K562 (cell line): ENCODE results near the gene SMIM41. TPM values are rescaled to one million over a fixed set of nuclear protein-coding genes. Genes with fewer than 3 reads are reported as not detected.

Experiments used
- ATAC-seq: fragments of 200-7000 bp; cut with Tn5 transposase; 3 replicates; pipeline ENCODE4 v1.9.1; 2020; ENCODE audit warnings: moderate library complexity
- BruUV-seq: library from RNA; stranded (reverse); fragments of 400-500 nt; replicated peaks from 2 replicates; lab custom pipeline; 2021; lab: Mats Ljungman, UMichigan
- CTCF ChIA-PET: fragments of 300-600 bp; formaldehyde crosslinking; extraction: SDS; loops from one replicate; lab custom pipeline; 2021; ENCODE audit warnings: low intra/inter-chr PET ratio; lab: Yijun Ruan, JAX
- POLR2A ChIA-PET: fragments of 300-600, 350-650 bp; sonication (Branson Sonifier 250); formaldehyde crosslinking; extraction: SDS; loops from one replicate; lab custom pipeline; 2021; ENCODE audit warnings: antibody characterized with exemption, inconsistent platforms; lab: Yijun Ruan, JAX
- DNase-seq, 4 experiments: peaks; one replicate each; pipeline versions ENCODE4 v3.0.0 to v3.0.0-alpha.2; 2011 to 2018; ENCODE audit warnings: low spot score in 3 of 4, mixed read lengths in 3 of 4; ENCODE audit errors: extremely low read depth in 1 of 4
- FAIRE-seq: peaks from 2 replicates; lab custom pipeline; 2011; peaks lifted over from hg19 to GRCh38; lab: Jason Lieb, UNC
- H2AFZ ChIP-seq: 2 replicates; pipeline ENCODE4 v1.6.0; 2011; ENCODE audit warnings: low read depth, low read length, control low read depth, inconsistent platforms
- H3K27ac ChIP-seq: fragments of 200-600 bp; 3 replicates; pipeline ENCODE4 v1.8.0; 2011; ENCODE audit warnings: low read depth, mild to moderate bottlenecking, control low read depth, inconsistent platforms, low read length, moderate library complexity, mixed read lengths; ENCODE audit errors: extremely low read depth
- H3K27me3 ChIP-seq, 2 experiments: fragments of 300-600 bp in 1 of 2; 2 replicates in 1 of 2; 3 replicates in 1 of 2; pipeline versions ENCODE4 v1.6.0 to v1.8.0; 2011; ENCODE audit warnings: inconsistent platforms in 2 of 2, low read length in 2 of 2, mild to moderate bottlenecking in 1 of 2, mixed read lengths in 1 of 2, moderate library complexity in 1 of 2; ENCODE audit not compliant: control insufficient read depth in 2 of 2, insufficient read depth in 2 of 2
- H3K36me3 ChIP-seq: fragments of 300-600 bp; 3 replicates; pipeline ENCODE4 v1.8.0; 2011; ENCODE audit warnings: mild to moderate bottlenecking, low read length, inconsistent platforms; ENCODE audit not compliant: control insufficient read depth, insufficient read depth
- H3K4me1 ChIP-seq, 2 experiments: fragments of 200-600 bp in 1 of 2; replicated peaks in 1 of 2; 2 replicates in 1 of 2; 3 replicates in 1 of 2; pipeline versions ENCODE4 v1.5.1 to v1.8.0; 2011; ENCODE audit warnings: inconsistent platforms in 2 of 2, low read length in 2 of 2, mild to moderate bottlenecking in 1 of 2, mixed read lengths in 1 of 2, moderate library complexity in 1 of 2; ENCODE audit not compliant: control insufficient read depth in 2 of 2, insufficient read depth in 2 of 2
- H3K4me2 ChIP-seq: 2 replicates; pipeline ENCODE4 v1.6.1; 2011; ENCODE audit warnings: low read length, control low read depth, inconsistent platforms, mixed read lengths; ENCODE audit not compliant: insufficient read depth
- H3K4me3 ChIP-seq: fragments of 200-600 bp; sonication (generic), shearing (Covaris generic); 2 replicates; pipeline ENCODE4 v1.5.1; 2016; ENCODE audit warnings: control low read depth, inconsistent platforms
- H3K79me2 ChIP-seq: fragments of 200-600 bp; 3 replicates; pipeline ENCODE4 v1.8.0; 2011; ENCODE audit warnings: low read length, inconsistent platforms; ENCODE audit not compliant: control insufficient read depth, insufficient read depth
- H3K9ac ChIP-seq, 2 experiments: 2 replicates each; pipeline versions ENCODE4 v1.6.0 to v1.6.1; 2011; ENCODE audit warnings: low read depth in 2 of 2, low read length in 2 of 2, control low read depth in 1 of 2, inconsistent platforms in 1 of 2, mild to moderate bottlenecking in 1 of 2, mixed read lengths in 1 of 2; ENCODE audit not compliant: insufficient read depth in 1 of 2
- H3K9me1 ChIP-seq: one replicate; pipeline ENCODE4 v1.6.0; 2011; ENCODE audit warnings: inconsistent platforms, mild to moderate bottlenecking, low read length, moderate library complexity; ENCODE audit not compliant: control insufficient read depth, insufficient read depth
- H3K9me3 ChIP-seq: replicated peaks from 2 replicates; pipeline ENCODE4 v1.5.1; 2011; ENCODE audit warnings: low read depth, low read length, inconsistent platforms; ENCODE audit not compliant: control insufficient read depth, insufficient read depth
- H4K20me1 ChIP-seq: replicated peaks from 2 replicates; pipeline ENCODE4 v1.6.1; 2011; ENCODE audit warnings: low read length, inconsistent platforms, mixed read lengths; ENCODE audit not compliant: control insufficient read depth, insufficient read depth
- FOXK1 ChIP-seq: sonication (generic); formaldehyde crosslinking; IDR thresholded peaks from 2 replicates; pipeline ENCODE4 v1.8.0; 2022; ENCODE audit warnings: missing genetic modification reagents, mild to moderate bottlenecking, borderline replicate concordance
- HEY1 ChIP-seq: fragments of 250-450 bp; sonication (Bioruptor Pico); IDR thresholded peaks from 2 replicates; pipeline ENCODE4 v1.5.0; 2020; ENCODE audit warnings: mild to moderate bottlenecking, moderate library complexity, borderline replicate concordance
- HNRNPUL1 ChIP-seq: fragments of 200-400 bp; formaldehyde crosslinking; IDR thresholded peaks from 2 replicates; pipeline ENCODE4 v1.6.1; 2017; ENCODE audit warnings: low read length
- MEF2D ChIP-seq: conservative IDR thresholded peaks from 2 replicates; pipeline ENCODE4 v1.6.1; 2016; ENCODE audit warnings: low read depth, missing genetic modification characterization, missing compliant biosample characterization
- OTX1 ChIP-seq: fragments of 450-650 bp; formaldehyde crosslinking; IDR thresholded peaks from 2 replicates; pipeline ENCODE4 v1.4.0; 2022; ENCODE audit warnings: mild to moderate bottlenecking
- POLR2H ChIP-seq: IDR thresholded peaks from 2 replicates; pipeline ENCODE4 v1.6.1; 2016; ENCODE audit warnings: missing genetic modification characterization, low read depth, mild to moderate bottlenecking, control low read depth, missing compliant biosample characterization, moderate library complexity
- RBM14 ChIP-seq: fragments of 200-400 bp; formaldehyde crosslinking; IDR thresholded peaks from 2 replicates; pipeline ENCODE4 v1.6.1; 2018; ENCODE audit warnings: low read depth, mild to moderate bottlenecking, low read length, moderate library complexity, borderline replicate concordance; ENCODE audit not compliant: insufficient read depth
- SP2 ChIP-seq: IDR thresholded peaks from 2 replicates; pipeline ENCODE4 v1.6.1; 2011; ENCODE audit warnings: mild to moderate bottlenecking, low read depth, low read length, moderate library complexity; ENCODE audit not compliant: poor library complexity, severe bottlenecking; ENCODE audit errors: extremely low read depth
- TARDBP ChIP-seq: fragments of 450-650 bp; IDR thresholded peaks from 2 replicates; pipeline ENCODE4 v1.6.1; 2016
- ZC3H4 ChIP-seq: sonication (generic); formaldehyde crosslinking; IDR thresholded peaks from 2 replicates; pipeline ENCODE4 v1.9.0; 2021; ENCODE audit warnings: missing genetic modification reagents, borderline replicate concordance
- ZFP30 ChIP-seq: fragments of 250-450 bp; sonication (Bioruptor Pico); IDR thresholded peaks from 2 replicates; pipeline ENCODE4 v1.8.0; 2022; ENCODE audit warnings: moderate library complexity, mild to moderate bottlenecking, inconsistent platforms, borderline replicate concordance
- ZNF134 ChIP-seq: fragments of 250-450 bp; sonication (Bioruptor Pico); conservative IDR thresholded peaks from 2 replicates; pipeline ENCODE4 v1.4.0; 2020
- ZNF707 ChIP-seq: fragments of 250-450 bp; sonication (Bioruptor Pico); conservative IDR thresholded peaks from 2 replicates; pipeline ENCODE4 v1.8.0; 2022; ENCODE audit warnings: inconsistent platforms, mild to moderate bottlenecking, moderate library complexity
- ZNF717 ChIP-seq: fragments of 250-450 bp; sonication (Bioruptor Pico); IDR thresholded peaks from 2 replicates; pipeline ENCODE4 v1.5.0; 2021
- ZNF764 ChIP-seq: fragments of 250-450 bp; sonication (Bioruptor Pico); IDR thresholded peaks from 2 replicates; pipeline ENCODE4 v1.4.0; 2020; ENCODE audit warnings: low read depth, mild to moderate bottlenecking, moderate library complexity
- WGBS: fragments of 100-300 bp; shearing (Covaris generic); methylation state at CpG from one replicate; pipeline ENCODE4 v1.1.6; 2016; ENCODE audit warnings: low coverage, mixed read lengths; ENCODE audit not compliant: insufficient coverage; ENCODE audit errors: missing lambda C conversion rate; 5-methylcytosine and 5-hydroxymethylcytosine counted together
- in situ Hi-C: fragments of 300-500 bp; cut with MboI; formaldehyde crosslinking; loops from 4 replicates; pipeline ENCODE4 v1.15.0; 2018; ENCODE audit warnings: inconsistent platforms, mixed read lengths
- intact Hi-C: fragments of 100-400 bp; cut with micrococcal nuclease; formaldehyde crosslinking; loops from 2 replicates; pipeline ENCODE4 v1.14.2; 2022
- polyA plus RNA-seq, 8 experiments: library from polyadenylated mRNA; depleted of rRNA in 4 of 8; stranded (reverse) in 5 of 8; unstranded in 3 of 8; fragments of >200 nt; fragmentation: Nextera tagmentation in 2 of 8; fragmentation: Illumina TruSeq in 1 of 8; extraction: Ambion mirVana in 2 of 8; extraction: Trizol in 1 of 8; gene quantifications; 2 replicates each; pipeline versions ENCODE4 v1.2.1 to v1.2.3, GENCODE V29; 2011 to 2014; ENCODE audit warnings: inconsistent platforms in 1 of 8, missing spikeins in 1 of 8
- total RNA-seq, 7 experiments: library from RNA; depleted of rRNA in 6 of 7; stranded (reverse); fragments of >200 nt in 6 of 7; fragmentation: Illumina TruSeq in 2 of 7; extraction: Trizol in 2 of 7; gene quantifications; 2 replicates each; pipeline versions ENCODE4 v1.2.1 to v1.2.3, GENCODE V29; 2011 to 2021; ENCODE audit warnings: low replicate concordance in 1 of 7
- TF ChIP-seq, protein P1 (sequence below): sonication (generic); formaldehyde crosslinking; IDR thresholded peaks from 2 replicates; pipeline ENCODE4 v1.8.0; 2022; ENCODE audit warnings: missing genetic modification reagents, mild to moderate bottlenecking, moderate library complexity, borderline replicate concordance
- TF ChIP-seq, protein P2 (sequence below): fragments of 450-650 bp; formaldehyde crosslinking; IDR thresholded peaks from 2 replicates; pipeline ENCODE4 v1.4.0; 2020; ENCODE audit warnings: mild to moderate bottlenecking, moderate library complexity
- TF ChIP-seq, protein P3 (sequence below): sonication (generic); formaldehyde crosslinking; IDR thresholded peaks from 2 replicates; pipeline ENCODE4 v1.8.0; 2022; ENCODE audit warnings: mild to moderate bottlenecking, missing genetic modification reagents, borderline replicate concordance

SMIM41 gene
- total and polyA plus RNA-seq, 9 of the 15 experiments (the other 6 are each of a cell fraction or from before 2014, with no cell fraction given): not detected

DNA sequence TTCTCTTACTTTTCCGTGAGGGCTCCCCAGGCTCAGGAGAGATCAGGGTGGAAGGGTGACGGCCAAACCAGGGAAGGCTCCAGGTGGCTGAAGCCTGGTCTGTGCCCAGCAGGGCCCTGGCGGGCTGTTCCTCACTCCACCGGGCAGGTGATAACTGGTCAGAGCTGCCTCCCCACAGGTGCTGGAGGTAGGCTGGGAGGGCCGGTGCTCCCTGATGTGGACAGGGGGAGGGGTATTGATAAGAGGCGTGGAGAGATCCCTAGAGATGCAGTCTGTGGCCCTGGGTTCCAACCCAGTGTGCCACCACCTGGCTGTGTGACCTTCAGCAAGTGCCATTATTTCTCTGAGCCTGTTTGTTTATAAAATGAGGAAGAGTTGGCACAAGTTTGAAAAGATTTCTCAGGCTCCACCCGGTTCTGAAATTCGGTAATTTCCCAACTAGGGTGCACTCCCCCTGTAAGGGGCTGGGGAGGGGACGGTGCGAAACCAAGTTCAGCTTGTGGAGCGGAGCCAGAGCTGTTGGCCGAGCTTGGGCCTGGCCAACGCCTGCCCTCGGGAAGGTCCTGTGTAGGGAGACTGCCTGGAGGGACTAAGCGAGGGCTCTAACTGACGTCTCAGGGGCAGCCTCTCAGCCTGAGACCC lies 29.3 kb upstream of the SMIM41 start:
- FAIRE-seq (no peak), ATAC-seq (no peak), DNase-seq (no peak)
- Histone ChIP-seq H4K20me1 (peaks cover 6% of the 10 kb centered on the region; the same call in 1 of the 2 replicates), H3K27ac (peak overlapping the region; percentile 68), H2AFZ (peak overlapping the region; percentile 86), H3K36me3 (no peaks in the 10 kb centered on the region), H3K4me2 (peak overlapping the region; percentile 79), H3K9ac (peak overlapping the region; percentile 71 to 97), H3K27me3 (no peaks in the 10 kb centered on the region), H3K4me3 (peak overlapping the region; percentile 50), H3K9me3 (no peaks in the 10 kb centered on the region), H3K9me1 (no peaks in the 10 kb centered on the region), H3K4me1 (peaks cover 23 to 49% of the 10 kb centered on the region in 2 experiments), H3K79me2 (no peaks in the 10 kb centered on the region)
- intact Hi-C loops (no loop called here), in situ Hi-C loops (no loop called here)
- no TSS peak for BruUV-seq
- WGBS: 39% methylated on average over 16 of the region's 16 CpGs
- CTCF ChIA-PET: interaction anchor here (1.4 kb wide), 1 partner anchor 25 kb away, joined by 4 read pairs; no protein-coding TSS in a partner anchor
- POLR2A ChIA-PET: interaction anchor here (0.6 to 2.8 kb wide), 5 partner anchors 9 to 35 kb away, joined by 4 to 23 read pairs (median 7); partner anchors contain the start of gene ATG101
- TF ChIP-seq ZFP30 (CRISPR knock-in tag) (no peak), FOXK1 (no peak), ZNF717 (CRISPR knock-in tag) (no peak), HNRNPUL1 (no peak), TARDBP (no peak), HEY1 (CRISPR knock-in tag) (no peak), OTX1 (no peak), ZNF764 (CRISPR knock-in tag) (no peak), POLR2H (tag) (no peak), RBM14 (no peak), ZNF134 (CRISPR knock-in tag) (no peak), MEF2D (no peak), ZNF707 (no peak), SP2 (no peak), ZC3H4 (CRISPR knock-in tag) (peak; percentile 46; the same call in 1 of the 2 replicates)
- TF ChIP-seq, protein P1, sequence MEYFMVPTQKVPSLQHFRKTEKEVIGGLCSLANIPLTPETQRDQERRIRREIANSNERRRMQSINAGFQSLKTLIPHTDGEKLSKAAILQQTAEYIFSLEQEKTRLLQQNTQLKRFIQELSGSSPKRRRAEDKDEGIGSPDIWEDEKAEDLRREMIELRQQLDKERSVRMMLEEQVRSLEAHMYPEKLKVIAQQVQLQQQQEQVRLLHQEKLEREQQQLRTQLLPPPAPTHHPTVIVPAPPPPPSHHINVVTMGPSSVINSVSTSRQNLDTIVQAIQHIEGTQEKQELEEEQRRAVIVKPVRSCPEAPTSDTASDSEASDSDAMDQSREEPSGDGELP (CRISPR knock-in tag): no peak
- TF ChIP-seq, protein P2, sequence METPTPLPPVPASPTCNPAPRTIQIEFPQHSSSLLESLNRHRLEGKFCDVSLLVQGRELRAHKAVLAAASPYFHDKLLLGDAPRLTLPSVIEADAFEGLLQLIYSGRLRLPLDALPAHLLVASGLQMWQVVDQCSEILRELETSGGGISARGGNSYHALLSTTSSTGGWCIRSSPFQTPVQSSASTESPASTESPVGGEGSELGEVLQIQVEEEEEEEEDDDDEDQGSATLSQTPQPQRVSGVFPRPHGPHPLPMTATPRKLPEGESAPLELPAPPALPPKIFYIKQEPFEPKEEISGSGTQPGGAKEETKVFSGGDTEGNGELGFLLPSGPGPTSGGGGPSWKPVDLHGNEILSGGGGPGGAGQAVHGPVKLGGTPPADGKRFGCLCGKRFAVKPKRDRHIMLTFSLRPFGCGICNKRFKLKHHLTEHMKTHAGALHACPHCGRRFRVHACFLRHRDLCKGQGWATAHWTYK: no peak
- TF ChIP-seq, protein P3, sequence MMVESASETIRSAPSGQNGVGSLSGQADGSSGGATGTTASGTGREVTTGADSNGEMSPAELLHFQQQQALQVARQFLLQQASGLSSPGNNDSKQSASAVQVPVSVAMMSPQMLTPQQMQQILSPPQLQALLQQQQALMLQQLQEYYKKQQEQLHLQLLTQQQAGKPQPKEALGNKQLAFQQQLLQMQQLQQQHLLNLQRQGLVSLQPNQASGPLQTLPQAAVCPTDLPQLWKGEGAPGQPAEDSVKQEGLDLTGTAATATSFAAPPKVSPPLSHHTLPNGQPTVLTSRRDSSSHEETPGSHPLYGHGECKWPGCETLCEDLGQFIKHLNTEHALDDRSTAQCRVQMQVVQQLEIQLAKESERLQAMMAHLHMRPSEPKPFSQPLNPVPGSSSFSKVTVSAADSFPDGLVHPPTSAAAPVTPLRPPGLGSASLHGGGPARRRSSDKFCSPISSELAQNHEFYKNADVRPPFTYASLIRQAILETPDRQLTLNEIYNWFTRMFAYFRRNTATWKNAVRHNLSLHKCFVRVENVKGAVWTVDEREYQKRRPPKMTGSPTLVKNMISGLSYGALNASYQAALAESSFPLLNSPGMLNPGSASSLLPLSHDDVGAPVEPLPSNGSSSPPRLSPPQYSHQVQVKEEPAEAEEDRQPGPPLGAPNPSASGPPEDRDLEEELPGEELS: peak; percentile 73; the same call in 1 of the 2 replicates
